ENCODE data around the gene POLD1.
A peak's percentile ranks its signal among the peaks of the same experiment; 100 is the strongest.
"Not testable (repeated sequence)": the region's sequence is repeated elsewhere in the genome, so short reads cannot be mapped to it uniquely, and the experiment has no call there.

The POLD1 gene

GRCh38 chr19:50390952-50391351 is 6.8 kb downstream of the POLD1 start:
- DNase-seq (ENCODE audit: low read depth in 2 of 2): not testable (repeated sequence)

GRCh38 chr19:50392759-50393158 is 8.6 kb downstream of the POLD1 start:
- no peak for DNase-seq (ENCODE audit: low read depth in 2 of 2)

GRCh38 chr19:50393589-50393988 is 9.4 kb downstream of the POLD1 start:
- no peak for DNase-seq (ENCODE audit: low read depth in 2 of 2)

- DNase-seq (ENCODE audit: low read depth in 2 of 2): no peak
Measured at GRCh38 chr19:50394017-50394416, 9.9 kb downstream of the POLD1 start.

GRCh38 chr19:50398675-50399367 is 14.7 kb downstream of the POLD1 start:
- no peak for DNase-seq (ENCODE audit: low read depth in 2 of 2)

GRCh38 chr19:50399368-50399745 is 15.2 kb downstream of the POLD1 start:
- no peak for DNase-seq (ENCODE audit: low read depth in 2 of 2)

- no peak for DNase-seq (ENCODE audit: low read depth in 2 of 2)
Measured at GRCh38 chr19:50401605-50402450, 17.7 kb downstream of the POLD1 start.

- no peak for DNase-seq (ENCODE audit: low read depth in 2 of 2)
Measured at GRCh38 chr19:50402544-50403301, 18.6 kb downstream of the POLD1 start.

- no peak for DNase-seq (ENCODE audit: low read depth in 2 of 2)
Measured at GRCh38 chr19:50406156-50406820, 22.1 kb downstream of the POLD1 start.

- DNase-seq (ENCODE audit: low read depth in 2 of 2): no peak
Measured at GRCh38 chr19:50406829-50407228, 22.7 kb downstream of the POLD1 start.

GRCh38 chr19:50409347-50409746 is 25.2 kb downstream of the POLD1 start:
- no peak for DNase-seq (ENCODE audit: low read depth in 2 of 2)

GRCh38 chr19:50410109-50410508 is 26.0 kb downstream of the POLD1 start:
- DNase-seq (ENCODE audit: low read depth in 2 of 2): no peak

- DNase-seq (ENCODE audit: low read depth in 2 of 2): no peak
Measured at GRCh38 chr19:50412419-50412818, 28.3 kb downstream of the POLD1 start.

GRCh38 chr19:50413096-50413495 is 28.9 kb downstream of the POLD1 start:
- no peak for DNase-seq (ENCODE audit: low read depth in 2 of 2)

- DNase-seq (ENCODE audit: low read depth in 2 of 2): no peak
Measured at GRCh38 chr19:50413531-50413930, 29.4 kb downstream of the POLD1 start.

GRCh38 chr19:50414864-50415660 is 30.9 kb downstream of the POLD1 start:
- peak; percentile 13 to 14 for DNase-seq (ENCODE audit: low read depth in 2 of 2)

- DNase-seq (ENCODE audit: low read depth in 2 of 2): no peak
Measured at GRCh38 chr19:50415661-50416033, 31.5 kb downstream of the POLD1 start.

- DNase-seq (ENCODE audit: low read depth in 2 of 2): no peak
Measured at GRCh38 chr19:50416034-50416977, 32.2 kb downstream of the POLD1 start.

- DNase-seq (ENCODE audit: low read depth in 2 of 2): no peak
Measured at GRCh38 chr19:50417111-50418081, 33.2 kb downstream of the POLD1 start.

Measured in fibroblast of skin of left quadriceps (primary cell).